Muscle of back (tissue), 13 donors: Measurements from ENCODE around the gene SLC25A18. TPM values are rescaled to one million over a fixed set of nuclear protein-coding genes. Genes with fewer than 3 reads are reported as not detected.
"Not testable (repeated sequence)": the region's sequence is repeated elsewhere in the genome, so short reads cannot be mapped to it uniquely, and the experiment has no call there.

ENCODE experiments used
- DNase-seq, 3 donors: peaks; one replicate each; pipeline versions ENCODE4 v3.0.0 to v3.0.0-alpha.2; 2013
- long read RNA-seq, 9 donors: transcript quantifications; one replicate each; lab custom pipeline, GENCODE V29; 2026
- polyA plus RNA-seq, 10 donors: library from polyadenylated mRNA; unstranded; fragments of 120-200 nt; gene quantifications; one replicate each; pipeline ENCODE4 v1.2.1, GENCODE V29; 2013; ENCODE audit not compliant: insufficient read length in 10 of 10

The SLC25A18 gene, protein sequence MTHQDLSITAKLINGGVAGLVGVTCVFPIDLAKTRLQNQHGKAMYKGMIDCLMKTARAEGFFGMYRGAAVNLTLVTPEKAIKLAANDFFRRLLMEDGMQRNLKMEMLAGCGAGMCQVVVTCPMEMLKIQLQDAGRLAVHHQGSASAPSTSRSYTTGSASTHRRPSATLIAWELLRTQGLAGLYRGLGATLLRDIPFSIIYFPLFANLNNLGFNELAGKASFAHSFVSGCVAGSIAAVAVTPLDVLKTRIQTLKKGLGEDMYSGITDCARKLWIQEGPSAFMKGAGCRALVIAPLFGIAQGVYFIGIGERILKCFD
- polyA plus RNA-seq = under 1 TPM; 0.30 to 0.67 (median 0.52) TPM
- long read RNA-seq, donor 1, partial matches to known transcripts = 34 of 71 reads
- long read RNA-seq, donor 1, other reads (novel, unspliced or antisense) = 37 of 71 reads
- long read RNA-seq, donor 2 = 0 reads
- long read RNA-seq, donor 3 = 0 reads
- long read RNA-seq, donor 4 = 0 reads
- long read RNA-seq, donor 5 = 0 reads
- long read RNA-seq, donor 6 = 0 reads
- long read RNA-seq, donor 7 = 0 reads
- long read RNA-seq, donor 8 = 0 reads
- long read RNA-seq, donor 9 = 0 reads

DNA sequence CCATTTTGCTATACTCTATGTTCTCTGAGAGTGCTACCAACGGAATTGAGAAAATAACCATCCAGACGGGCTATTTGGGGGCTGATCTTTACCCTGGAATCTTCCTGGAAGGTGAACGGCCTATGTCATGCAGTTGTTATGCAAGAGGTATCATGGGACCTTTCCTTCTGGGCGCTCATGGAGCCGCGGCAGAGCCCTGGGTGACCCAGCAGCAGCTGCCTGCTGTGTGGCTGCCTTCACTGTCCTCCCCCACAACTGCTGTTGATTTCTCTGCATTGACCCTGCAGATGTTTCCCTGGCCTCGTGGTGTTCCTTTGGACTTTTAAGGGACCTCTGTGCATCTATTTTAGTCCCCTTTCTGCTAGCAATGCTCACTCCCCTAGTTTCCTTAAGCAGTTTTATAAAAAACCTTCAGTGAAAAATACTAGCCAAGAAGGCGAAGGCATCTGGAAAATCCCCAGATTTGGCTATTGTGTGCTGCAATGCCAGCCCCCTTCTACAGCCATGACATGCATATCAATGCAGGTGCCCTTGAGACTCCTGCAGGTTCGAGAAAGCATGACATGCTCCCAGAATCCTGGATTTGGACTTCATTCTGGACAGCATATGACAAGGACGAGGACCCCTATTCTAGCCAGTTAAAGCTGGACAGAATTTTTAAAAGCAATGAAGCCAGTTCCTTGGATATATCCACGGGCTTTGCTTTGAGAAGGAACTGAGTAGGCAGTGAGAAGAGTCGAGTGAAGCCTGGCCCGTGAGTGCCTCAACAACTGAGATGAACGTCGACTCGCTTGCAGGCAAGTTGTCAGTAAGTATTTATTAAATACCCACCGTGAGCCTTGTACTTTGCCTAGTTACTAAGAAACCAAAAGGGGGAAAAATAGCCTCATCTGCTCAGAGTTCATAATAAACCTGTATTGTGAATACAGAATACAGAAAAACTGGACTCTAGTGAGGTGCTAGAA, at the start of gene SLC25A18:
SLC25A18 (plus strand) TSS at position 593 of the 965 bp plus-strand sequence. CDS start 16,447 bp downstream, outside the sequence.
- DNase-seq = peak; percentile 31 to 75 (median 42)

DNA sequence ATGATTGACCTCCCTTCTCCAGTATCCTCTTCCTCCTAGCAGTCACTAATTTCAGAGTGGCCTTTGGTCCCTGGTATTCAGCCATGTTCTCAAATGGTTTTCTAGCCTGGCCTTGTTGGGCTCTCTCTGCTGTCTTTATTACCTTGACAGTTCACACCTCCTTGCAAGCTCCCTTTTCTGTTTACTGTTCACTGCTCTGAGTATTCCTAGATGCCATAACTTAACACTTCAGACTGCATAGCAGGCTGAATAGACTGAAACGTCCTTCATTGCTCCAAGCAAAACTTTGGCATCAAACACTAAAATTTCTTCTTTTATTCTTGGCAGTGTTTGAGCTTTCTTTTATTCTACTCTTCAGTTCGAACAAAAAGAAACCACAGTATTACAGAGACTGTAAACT, 49.7 kb upstream of the SLC25A18 start:
- no peak for DNase-seq

DNA sequence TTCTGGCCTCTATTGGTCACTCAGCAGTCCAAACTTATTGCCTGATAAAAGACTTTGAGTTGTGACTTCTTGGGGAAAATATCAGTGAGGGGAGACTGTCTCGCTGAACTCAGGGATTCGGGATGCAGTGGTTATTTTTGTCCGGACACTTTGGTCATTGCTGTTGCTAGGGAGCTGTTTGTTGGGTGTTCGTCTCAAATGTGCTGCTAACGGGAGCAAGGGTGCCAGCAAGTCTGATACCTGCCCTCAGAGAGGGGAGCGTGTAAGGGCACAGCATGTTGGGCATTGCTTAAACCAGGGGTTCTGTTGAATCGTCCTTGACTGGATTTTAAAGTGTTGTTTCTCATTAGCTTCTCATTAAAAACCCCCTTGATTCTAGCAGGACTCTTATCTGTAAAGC, 49.2 kb upstream of the SLC25A18 start:
- DNase-seq = peak in 1 of 3 donors; percentile 14

DNA sequence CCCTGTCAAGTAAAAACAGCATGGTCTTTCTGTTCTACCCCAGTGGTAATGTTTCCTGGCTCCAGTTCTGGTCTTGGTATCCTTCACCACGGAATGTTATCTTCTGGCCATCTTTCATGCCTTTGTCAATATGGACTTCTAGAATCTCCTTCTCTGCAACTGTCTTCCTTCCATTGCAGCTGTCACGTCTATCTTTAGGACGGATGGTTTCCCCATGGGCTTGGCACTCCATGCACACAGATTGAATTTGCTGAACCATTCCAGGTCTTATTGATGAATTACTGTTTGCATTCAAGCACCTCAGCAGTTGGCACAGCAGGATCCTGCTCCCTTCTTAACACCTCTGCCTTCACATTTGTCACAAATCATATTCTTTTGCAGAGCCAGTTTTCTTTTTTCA, 44.9 kb upstream of the SLC25A18 start:
- DNase-seq = peak in 1 of 3 donors; percentile 24

DNA sequence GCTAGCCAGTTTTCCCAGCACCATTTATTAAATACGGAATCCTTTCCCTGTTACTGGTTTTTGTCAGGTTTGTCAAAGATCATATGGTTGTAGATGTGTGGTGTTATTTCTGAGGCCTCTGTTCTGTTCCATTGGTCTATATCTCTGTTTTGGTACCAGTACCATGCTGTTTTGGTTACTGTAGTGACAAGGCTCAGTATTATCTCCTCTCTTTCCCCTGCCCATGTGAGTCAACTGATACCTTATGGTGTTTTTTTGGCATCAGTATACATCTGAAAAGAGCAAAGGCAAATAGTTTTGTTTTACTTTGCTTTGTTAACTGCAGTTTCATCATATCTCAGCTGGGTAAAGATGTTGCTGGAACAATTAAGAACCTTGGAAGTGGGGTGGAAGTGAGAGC, 41.3 kb upstream of the SLC25A18 start:
- DNase-seq = not testable (repeated sequence)

DNA sequence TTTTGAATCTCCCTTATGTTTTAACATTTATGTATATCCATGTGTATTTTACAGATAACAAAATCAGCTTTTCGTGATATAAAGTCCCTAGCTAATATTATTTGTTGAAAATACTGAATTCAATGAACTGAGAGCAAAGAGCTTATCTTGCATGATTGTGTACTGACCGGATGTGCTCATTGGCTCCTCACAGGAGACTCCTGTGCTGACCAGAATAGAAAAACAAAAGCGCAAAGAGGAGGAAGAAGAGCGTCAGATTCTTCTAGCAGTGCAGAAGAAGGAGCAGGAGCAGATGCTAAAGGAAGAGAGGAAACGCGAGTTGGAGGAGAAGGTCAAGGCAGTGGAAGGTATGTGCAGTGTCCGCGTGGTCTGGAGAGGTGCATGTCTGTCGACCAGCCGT, 39.4 kb upstream of the SLC25A18 start:
- no peak for DNase-seq

DNA sequence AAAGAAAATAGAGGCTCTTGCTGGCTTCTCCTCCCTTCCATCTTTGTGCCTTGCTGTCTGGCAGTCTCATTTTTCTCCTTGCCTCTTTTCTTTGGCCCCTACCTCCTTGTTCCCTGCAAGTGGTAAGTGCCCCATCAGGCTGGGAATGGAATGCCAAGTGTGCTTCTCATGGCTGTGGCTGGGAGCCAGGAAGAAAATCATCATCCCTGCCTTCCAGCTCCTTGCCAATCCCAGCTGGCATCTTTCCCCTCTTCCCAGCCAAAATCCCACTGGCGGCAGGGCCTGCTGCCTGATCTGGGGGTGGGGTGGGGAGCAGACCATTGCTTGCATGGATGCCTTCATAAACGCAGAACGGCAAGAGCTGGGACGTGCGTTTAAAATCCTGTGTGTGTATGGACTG, 27.0 kb upstream of the SLC25A18 start:
- peak in 1 of 3 donors; percentile 37 for DNase-seq

DNA sequence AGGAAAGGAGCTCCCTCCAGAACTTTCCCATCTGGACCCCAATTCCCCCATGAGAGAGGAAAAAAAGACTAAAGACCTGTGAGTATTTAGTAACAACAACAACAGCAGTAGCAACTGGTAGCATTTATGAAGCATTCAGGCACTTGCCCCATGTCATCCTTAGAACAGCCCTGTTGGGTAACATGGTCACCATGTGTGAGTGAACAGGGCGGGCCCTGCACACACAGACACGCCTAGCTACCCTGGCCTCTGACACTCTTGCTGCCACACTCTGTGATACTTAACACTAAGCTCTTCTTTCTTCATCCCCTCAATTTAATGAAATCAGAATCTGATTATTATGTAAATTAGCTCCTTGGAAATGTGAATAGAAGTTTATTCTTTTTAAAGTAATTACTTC, 26.1 kb upstream of the SLC25A18 start:
- no peak for DNase-seq

DNA sequence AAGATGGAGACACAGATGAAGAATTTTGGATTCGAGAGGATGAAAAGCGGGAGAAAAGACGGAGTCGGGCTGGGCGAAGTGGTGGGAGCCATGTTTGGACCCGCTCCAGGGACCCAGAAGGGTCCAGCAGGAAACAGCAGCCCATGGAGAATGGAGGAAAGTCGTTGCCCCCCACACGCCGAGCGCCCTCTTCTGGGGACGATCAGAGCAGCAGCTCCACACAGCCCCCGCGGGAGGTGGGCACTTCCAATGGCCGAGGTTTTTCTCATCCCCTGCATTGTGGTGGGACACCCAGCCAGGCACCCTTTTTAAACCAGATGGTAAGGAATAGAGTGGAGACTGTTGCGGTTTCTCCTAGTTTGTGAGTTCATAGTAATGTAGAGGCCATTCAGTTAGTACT, 22.8 kb upstream of the SLC25A18 start:
- no peak for DNase-seq

DNA sequence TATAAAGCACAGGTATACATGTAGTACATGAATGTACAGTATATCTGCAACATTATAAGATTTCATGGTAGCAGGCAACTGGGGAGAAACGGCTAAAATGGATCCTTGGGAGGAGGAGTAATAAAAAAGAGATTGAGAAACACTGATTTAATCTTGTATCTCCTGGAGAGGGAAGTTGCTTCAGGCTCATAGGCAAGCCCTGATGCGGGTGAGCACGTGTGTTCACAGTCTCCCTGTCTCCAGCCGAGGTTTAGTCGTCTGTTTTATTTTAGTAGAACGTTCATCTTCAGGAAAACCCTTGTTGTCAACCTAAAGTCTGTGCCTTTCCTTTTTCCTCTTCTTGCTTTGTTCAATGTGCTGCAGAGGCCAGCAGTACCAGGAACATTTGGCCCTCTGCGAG, 21.8 kb upstream of the SLC25A18 start:
- DNase-seq = no peak

DNA sequence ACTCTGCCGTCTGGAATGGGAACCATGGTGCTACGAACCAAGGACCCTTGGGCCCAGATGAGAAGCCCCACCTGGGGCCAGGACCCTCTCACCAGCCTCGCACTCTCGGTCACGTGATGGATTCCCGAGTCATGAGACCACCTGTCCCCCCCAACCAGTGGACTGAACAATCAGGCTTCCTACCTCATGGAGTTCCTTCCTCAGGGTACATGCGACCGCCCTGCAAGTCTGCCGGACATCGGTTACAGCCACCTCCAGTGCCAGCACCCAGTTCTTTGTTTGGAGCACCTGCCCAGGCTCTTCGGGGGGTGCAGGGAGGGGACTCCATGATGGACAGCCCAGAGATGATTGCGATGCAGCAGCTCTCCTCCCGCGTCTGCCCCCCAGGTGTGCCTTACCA, 20.8 kb upstream of the SLC25A18 start:
- DNase-seq = no peak

DNA sequence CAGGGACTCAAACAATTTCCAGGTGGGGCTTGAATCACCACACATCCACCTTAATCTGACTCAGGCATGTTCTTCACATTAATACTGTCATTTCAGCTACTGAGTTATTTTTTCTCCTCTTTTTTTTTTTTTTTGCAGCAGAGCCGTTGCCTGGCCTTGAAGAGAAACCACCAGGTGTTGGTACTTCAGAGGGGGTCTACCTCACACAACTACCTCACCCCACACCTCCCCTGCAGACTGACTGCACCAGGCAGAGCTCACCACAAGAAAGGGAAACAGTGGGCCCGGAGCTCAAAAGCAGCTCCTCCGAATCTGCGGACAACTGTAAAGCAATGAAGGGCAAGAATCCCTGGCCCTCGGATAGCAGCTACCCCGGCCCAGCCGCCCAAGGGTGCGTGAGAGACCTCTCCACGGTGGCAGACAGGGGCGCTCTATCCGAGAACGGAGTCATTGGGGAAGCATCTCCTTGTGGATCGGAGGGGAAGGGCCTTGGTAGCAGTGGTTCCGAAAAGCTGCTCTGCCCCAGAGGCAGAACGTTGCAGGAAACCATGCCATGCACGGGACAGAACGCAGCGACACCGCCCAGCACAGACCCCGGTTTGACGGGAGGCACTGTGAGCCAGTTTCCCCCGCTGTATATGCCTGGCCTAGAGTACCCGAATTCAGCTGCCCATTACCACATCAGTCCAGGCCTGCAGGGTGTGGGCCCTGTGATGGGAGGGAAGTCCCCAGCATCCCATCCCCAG, 15.1 kb upstream of the SLC25A18 start:
- no peak for DNase-seq

DNA sequence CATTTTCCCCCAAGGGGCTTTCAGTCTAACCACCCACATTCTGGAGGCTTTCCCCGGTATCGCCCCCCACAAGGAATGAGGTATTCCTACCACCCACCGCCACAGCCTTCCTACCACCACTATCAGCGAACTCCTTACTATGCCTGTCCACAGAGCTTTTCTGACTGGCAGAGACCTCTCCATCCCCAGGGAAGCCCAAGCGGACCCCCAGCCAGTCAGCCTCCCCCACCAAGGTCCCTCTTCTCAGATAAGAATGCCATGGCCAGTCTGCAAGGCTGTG, 14.6 kb upstream of the SLC25A18 start:
- no peak for DNase-seq

DNA sequence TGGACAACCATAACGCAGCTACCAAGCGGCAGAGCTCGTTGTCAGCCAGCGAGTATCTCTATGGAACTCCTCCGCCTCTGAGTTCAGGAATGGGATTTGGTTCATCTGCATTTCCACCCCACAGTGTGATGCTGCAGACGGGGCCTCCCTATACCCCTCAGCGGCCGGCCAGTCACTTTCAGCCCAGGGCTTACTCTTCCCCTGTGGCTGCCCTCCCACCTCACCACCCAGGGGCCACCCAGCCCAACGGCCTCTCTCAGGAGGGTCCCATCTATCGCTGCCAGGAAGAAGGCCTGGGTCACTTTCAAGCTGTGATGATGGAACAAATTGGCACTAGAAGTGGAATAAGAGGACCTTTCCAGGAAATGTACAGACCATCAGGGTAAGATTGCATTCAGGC, 14.1 kb upstream of the SLC25A18 start:
- no peak for DNase-seq

DNA sequence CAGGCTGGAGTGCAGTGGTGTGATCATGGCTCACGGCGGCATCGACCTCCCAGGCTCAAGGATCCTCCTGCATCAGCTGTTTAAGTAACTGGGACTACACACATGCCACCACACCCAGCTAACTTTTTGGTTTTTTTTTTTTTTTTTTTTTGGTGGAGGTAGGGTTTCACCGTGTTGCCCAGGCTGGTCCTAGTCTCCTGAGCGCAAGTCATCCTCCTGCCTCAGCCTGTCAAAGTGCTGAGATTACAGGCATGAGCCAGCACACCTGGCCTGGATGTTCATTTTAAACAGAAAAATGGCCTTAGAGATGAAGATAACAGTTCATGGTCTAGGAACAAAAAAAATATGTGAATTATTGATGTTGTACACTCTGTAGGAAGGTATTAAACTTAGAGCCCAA, 13.6 kb upstream of the SLC25A18 start:
- DNase-seq = no peak

DNA sequence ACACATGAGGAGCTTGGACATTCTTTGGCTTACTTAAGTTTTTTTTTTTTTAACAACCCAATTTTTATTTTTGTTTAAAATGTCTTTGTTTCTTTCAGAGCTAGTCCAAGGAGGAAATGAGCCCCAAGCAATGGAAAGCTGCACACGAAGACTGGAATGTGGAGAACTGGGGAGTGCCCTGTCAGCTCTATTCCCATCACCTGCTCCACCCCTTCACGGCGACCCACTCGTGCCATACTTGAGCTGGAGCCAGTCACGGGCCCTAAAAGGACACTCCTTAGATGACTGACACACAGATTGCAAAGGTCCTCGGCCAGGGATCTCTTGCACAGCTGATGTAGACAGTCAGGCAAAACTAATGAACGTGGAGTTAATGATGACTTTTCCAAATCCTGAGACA, 10.6 kb upstream of the SLC25A18 start:
- DNase-seq = no peak

DNA sequence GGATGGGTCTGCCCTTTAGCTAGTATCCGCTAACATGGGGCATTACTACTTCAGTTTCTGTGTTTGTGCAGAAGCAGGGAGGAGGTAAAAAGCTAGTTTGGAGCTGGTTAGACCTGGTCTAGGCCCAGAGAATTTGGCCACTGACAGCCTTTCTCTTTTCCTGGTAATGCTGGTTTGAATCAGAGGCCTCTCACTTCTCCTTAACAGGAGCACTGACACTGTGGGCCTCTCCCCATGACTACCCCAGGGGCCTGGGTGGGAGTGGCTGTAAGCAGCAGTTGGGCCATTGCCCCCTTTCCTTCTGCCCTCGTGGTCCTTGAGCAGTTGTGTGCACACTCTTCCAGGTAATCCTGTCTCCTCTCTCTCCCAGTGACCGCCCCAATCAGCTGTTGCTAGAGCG, 8.5 kb upstream of the SLC25A18 start:
- DNase-seq = no peak

DNA sequence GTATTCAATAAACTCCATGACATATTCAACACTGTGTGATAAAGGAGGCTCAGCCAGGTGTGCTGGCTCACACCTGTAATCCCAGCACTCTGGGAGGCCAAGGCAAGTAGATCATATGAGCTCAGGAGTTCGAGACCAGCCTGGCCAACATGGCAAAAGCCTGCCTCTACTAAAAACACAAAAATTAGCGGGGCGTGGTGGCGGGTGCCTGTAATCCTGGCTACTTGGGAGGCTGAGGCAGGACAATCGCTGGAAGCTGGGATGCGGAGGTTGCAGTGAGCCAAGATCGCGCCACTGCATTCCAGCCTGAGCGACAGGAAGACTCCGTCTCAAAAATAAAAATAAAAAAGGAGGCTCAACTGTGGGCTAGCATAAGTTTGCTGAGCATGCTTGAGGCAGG, 4.1 kb upstream of the SLC25A18 start:
- DNase-seq = no peak

DNA sequence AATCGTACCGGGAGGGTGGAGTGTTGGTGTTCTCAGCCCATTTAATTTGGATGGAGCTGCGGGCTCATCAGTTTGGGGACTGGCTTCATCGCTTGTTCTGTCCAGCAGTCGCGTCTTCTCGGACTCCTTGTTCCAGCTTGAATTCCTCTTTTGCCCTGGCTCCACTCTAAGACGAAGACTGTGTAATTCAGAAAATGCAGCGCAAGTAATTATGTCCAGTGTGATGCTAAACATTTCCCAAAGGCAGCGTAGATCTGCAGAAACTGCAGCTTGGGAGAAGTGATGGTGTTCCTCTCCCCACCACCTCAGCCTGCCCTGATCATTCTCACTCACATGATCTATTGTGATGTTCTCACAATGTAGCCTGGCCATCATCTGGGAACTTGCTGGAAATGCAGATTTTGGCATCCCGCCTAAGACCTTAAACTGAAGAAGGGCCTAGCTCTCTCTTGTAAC, 666 bp downstream of the SLC25A18 start:
- DNase-seq = peak; percentile 48 to 89 (median 78)

DNA sequence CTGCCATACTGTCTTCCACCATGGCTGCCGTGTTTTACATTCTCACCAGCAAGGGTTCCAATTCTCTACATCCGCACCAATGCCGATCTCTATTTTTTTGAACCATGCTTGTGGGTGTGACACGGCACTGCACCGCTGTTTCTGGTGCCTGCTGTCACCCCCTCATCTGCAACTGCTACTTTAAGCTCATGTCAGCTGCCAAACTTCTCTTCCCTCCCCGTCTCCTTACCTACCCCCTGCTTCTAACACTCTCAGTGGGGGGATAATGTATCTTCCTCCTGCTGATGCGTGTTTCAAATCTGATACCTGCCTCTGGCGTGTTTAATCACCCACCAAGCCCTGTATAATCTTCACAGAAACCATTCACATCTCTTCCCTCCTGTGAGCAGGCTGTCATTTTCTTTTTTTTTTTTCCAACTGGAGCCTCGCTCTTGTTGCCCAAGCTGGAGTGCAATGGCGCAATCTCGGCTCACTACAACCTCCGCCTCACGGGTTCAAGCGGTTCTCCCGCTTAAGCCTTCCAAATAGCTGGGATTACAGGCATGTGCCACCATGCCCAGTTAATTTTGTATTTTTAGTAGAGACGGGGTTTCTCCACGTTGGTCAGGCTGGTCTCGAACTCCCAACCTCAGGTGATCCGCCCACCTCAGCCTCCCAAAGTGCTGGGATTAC, 2.9 kb downstream of the SLC25A18 start:
- not testable (repeated sequence) for DNase-seq

DNA sequence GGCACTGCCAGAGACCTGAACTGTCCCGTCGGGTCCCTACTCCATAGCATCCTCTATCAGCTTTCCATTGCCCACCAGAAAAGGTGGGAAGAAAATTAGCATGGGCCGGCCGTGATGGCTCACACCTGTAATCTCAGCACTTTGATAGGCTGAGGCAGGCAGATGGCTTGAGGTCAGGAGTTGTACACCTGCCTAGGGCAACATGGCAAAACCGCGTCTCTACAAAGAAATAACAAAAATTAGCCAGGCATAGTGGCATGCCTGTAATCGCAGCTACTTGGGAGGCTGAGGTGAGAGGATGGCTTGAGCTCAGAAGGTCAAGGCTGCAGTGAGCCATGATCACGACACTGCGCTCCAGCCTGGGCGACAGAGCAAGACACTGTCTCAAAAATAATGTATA, 3.5 kb downstream of the SLC25A18 start:
- DNase-seq = no peak
